ENCODE results near the gene TXNRD3.

The TXNRD3 gene

GRCh38 chr3:126665221-126665936, 10.5 kb upstream of the TXNRD3 start:
- DNase-seq (ENCODE audit: low read depth) = no peak
- H3K4me3 ChIP-seq (ENCODE audit: low read depth, low read length) = no peak overlapping the region
- TF ChIP-seq CTCF (IDR thresholded peaks at IDR 0.05; ENCODE audit: low read depth, low read length, missing control alignments) = no peak

GRCh38 chr3:126664591-126665214, 9.8 kb upstream of the TXNRD3 start:
- TF ChIP-seq CTCF (IDR thresholded peaks at IDR 0.05; ENCODE audit: low read depth, low read length, missing control alignments) = peak; percentile 5
- no peak overlapping the region for H3K4me3 ChIP-seq (ENCODE audit: low read depth, low read length)
- no peak for DNase-seq (ENCODE audit: low read depth)

GRCh38 chr3:126663750-126664149, 8.8 kb upstream of the TXNRD3 start:
- DNase-seq (ENCODE audit: low read depth) = no peak
- H3K4me3 ChIP-seq (ENCODE audit: low read depth, low read length) = no peak overlapping the region
- TF ChIP-seq CTCF (IDR thresholded peaks at IDR 0.05; ENCODE audit: low read depth, low read length, missing control alignments) = no peak

DNA sequence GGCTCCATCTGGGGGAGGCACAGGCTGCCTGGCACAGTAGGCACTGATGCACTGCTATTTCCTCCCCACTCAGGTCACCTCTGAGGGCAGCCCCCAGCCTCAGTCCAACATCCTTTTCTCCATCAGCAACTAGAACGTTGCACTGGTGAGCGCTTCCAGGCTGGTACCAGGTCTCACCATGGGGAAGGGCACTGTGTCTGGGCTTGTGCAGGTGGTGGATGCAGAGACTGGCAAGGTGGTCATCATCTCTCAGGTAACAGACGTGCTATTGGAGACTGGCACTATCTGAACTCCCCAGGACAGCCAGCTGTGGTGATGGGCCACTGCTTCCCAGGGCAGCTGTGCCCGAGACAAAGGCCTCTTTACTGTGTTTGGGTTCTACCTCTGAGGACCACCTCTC, 8.3 kb upstream of the TXNRD3 start:
- TF ChIP-seq CTCF (IDR thresholded peaks at IDR 0.05; ENCODE audit: low read depth, low read length, missing control alignments) = no peak
- no peak for DNase-seq (ENCODE audit: low read depth)
- H3K4me3 ChIP-seq (ENCODE audit: low read depth, low read length) = no peak overlapping the region

- H3K4me3 ChIP-seq (ENCODE audit: low read depth, low read length) = no peak overlapping the region
- no peak for TF ChIP-seq CTCF (IDR thresholded peaks at IDR 0.05; ENCODE audit: low read depth, low read length, missing control alignments)
- no peak for DNase-seq (ENCODE audit: low read depth)
Observed at GRCh38 chr3:126661532-126662364, 6.8 kb upstream of the TXNRD3 start.

GRCh38 chr3:126659915-126660886, 5.3 kb upstream of the TXNRD3 start:
- H3K4me3 ChIP-seq (ENCODE audit: low read depth, low read length) = no peak overlapping the region
- DNase-seq (ENCODE audit: low read depth) = no peak
- TF ChIP-seq CTCF (IDR thresholded peaks at IDR 0.05; ENCODE audit: low read depth, low read length, missing control alignments) = peak; percentile 34
